M059J (cell line): Measurements from ENCODE around the gene MARCO. TPM values are rescaled to one million over a fixed set of nuclear protein-coding genes. Genes with fewer than 3 reads are reported as not detected.
A peak's percentile ranks its signal among the peaks of the same experiment; 100 is the strongest.
"Not testable (repeated sequence)": the region's sequence is repeated elsewhere in the genome, so short reads cannot be mapped to it uniquely, and the experiment has no call there.

Source experiments
- DNase-seq: peaks from one replicate; pipeline ENCODE4 v3.0.0-alpha.2; 2012; ENCODE audit warnings: low read depth
- total RNA-seq: library from RNA; depleted of rRNA; stranded (reverse); fragments of >200 nt; shearing (Covaris generic); gene quantifications from 2 replicates; pipeline ENCODE4 v1.2.3, GENCODE V29; 2014

Gene MARCO
- total RNA-seq, 1 experiment from 2014 or later = not detected

DNA sequence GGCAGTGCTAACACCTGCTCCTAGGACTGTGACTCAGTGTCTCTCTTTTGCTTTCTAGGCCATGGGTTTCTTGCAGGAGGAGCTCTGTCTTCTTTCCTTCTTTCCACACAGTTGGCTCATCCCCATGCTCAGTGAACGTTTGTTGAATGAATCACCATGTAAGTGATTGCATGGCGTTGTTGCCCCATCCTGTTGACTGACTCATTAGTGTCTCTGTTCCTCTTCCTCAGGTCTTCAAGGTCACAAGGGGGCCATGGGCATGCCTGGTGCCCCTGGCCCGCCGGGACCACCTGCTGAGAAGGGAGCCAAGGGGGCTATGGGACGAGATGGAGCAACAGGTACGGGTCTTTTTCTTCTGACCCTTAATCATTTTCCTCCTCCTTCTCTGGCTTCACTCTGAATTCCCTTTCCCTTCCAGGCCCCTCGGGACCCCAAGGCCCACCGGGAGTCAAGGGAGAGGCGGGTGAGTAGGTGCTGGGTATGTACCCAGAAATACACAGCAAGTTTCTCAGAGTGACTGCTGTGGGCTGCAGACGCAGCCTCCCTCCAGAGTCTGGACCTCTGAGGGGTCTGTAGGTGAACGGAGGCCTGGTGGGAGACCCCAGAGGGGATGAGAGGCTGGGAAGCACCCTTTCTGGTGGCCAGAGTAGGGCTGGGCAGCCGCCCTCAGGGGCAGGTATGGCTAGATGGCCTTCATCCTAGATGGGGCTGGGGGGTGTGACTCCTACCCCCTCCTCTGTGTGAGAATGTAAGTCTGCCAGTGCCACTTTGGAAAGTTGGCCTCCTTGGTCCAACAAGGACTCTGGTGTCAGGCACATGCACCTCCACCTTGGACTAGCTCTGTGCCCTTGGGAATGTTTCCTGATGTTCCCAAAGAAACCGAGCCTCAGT, 32.4 kb downstream of the MARCO start:
- peak; percentile 20 for DNase-seq

DNA sequence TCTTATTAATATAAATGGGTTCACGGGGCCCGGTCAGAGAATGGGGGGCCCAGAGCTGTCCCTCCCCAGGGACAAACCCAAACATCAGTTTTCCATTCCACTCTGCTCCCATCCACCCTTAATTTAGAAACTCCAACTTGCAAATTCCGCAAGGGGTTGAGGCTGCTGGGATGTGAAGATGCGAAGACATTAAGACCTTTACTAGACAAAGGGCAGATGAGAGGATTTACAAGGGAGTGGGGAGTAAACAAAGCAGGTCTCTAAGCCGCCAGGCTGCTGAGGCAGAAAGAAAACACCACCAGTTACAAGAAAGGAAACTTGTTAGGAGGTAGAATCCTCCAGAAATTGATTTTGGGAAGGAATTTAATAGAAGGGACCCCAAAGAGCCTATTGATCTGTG, 33.1 kb downstream of the MARCO start:
- DNase-seq = no peak

GRCh38 chr2:118978064-118978463, 36.1 kb downstream of the MARCO start:
- DNase-seq = no peak

DNA sequence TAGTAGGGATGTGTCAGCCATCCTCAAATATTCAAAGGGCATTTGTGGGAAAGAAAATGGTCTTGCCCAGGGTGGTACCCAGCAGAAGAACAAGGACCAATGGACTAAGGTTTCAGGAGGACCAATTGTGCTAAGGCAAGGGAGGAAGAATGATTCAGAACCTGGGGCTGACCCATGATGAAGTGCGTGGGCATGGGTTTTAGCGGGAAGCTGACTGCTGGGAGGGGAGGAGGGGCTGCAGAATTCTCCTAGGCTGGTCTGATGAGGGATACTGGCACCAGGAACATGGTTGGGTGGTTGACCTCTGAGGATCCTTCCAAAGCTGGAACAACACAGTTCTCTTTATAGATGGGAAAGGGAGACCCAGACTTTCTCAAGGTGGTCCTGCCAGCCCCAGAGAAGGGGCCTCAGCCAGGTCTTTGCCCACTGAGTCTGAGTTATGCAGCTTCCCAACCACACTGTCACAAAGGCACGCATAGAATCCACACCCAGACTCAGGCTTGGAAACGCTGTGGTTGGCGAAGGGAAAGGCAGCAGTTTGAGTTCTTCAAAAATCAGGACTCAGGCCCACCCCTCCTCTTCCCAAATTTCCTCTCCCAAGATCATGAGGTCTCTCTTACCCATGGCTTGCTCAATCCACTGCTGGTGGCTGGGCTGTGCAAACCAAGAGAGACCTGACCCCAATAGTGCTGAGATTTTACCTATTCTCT, 37.3 kb downstream of the MARCO start:
- DNase-seq = no peak

- DNase-seq = no peak
These were observed 38.0 kb downstream of the MARCO start for GRCh38 chr2:118980022-118980421.

DNA sequence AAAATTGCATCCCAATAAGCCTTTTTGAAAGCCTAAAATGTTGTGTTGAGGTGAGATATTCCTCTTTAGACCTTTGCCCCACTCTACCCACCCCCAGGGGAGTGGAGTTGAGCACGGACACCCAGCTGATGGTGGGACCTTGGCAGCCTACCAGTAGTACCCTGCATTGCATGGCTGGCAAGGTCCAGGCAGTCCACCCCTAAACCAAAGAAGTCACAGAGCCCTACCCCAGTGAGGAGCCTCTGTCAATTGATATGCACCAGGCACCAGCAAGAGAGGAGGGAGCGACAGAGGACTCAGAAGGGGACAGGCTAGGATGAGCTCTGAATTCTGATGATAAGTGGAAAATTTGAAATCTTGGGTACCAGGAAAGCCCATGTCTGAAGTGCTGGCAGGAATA, 38.6 kb downstream of the MARCO start:
- DNase-seq = no peak

- no peak for DNase-seq
These were observed 39.6 kb downstream of the MARCO start for GRCh38 chr2:118981632-118982031.

- no peak for DNase-seq
These were observed 40.0 kb downstream of the MARCO start for GRCh38 chr2:118982039-118982438.

GRCh38 chr2:118983133-118983532, 41.1 kb downstream of the MARCO start:
- no peak for DNase-seq

DNA sequence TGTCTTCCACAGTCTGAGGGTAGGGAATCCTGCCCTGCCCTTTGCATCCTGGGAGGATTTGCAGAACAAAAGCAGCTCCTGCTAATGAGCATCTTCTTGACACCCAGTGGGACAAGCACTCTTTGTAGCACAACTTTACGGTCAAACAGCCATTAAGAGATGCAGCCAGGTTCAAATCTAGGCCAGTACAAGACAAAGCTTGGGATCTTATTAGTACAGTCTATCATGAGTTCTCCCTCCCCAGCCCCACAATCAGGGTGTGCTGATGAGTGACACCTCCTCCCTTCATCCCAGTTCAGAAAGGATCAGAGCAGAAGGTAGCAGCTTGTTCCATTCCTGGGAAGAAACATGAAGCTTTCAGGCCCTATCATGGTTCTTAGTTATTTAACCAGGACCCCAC, 41.9 kb downstream of the MARCO start:
- DNase-seq = no peak

DNA sequence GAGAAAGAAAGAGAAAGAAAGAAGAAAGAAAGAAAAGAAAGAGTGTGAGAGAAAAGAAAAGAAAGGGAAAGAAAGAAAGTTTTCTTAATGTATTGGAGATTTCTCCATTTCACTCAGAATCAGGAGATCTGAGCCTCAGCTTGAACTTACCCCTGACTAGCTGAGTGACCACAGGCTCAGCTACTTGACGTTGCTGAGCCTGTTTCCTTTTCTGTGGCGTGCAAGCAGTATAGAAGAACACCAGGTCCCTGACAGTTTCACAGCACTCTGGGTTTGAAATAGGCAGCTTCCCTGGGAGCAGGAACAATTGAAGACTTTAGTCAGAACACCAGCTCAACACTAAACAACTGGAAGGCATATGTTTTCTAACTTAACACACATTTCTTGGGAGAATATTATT, 44.7 kb downstream of the MARCO start:
- no peak for DNase-seq

- DNase-seq = no peak
These were observed 45.9 kb downstream of the MARCO start for GRCh38 chr2:118987886-118988285.

GRCh38 chr2:118988706-118989105, 46.7 kb downstream of the MARCO start:
- no peak for DNase-seq

- DNase-seq = no peak
These were observed 47.5 kb downstream of the MARCO start for GRCh38 chr2:118989481-118989880.

DNA sequence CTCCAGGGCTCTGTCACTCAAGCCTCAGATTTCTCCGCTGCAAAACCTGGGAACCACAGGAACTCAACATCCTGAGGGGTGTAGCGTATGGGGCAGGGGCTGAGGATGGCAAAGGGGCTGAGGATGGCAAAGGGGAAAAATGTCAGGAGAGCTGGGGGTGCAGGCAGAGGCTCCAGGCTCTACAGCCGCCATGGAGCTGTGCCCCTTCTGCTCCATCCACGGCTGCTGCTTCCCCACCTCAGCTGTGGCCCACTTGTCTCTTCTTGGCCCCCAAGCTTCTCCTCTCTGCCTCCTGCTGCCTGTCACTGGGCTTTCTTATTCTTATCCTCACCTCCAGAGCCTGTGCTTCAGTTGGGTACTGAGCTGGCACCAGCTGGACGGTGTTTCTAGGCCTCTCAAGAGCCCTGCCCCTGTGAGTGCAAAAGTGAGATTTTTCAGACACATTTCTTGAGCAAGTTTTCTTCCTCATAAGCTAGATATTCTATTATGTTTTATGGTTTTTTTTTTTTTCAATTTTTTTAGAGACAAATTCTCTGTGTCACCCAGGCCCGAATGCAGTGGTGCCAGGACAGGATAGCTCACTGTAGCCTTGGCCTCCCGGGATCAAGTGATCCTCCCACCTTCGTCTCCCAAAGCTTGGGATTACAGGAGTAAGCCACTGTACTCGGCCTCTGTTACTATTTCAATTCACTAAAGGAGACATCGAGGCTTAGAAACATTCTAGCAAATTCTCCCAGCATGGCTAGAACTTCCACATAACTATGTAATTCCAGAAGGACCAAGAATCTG, 49.0 kb downstream of the MARCO start:
- DNase-seq = no peak

- no peak for DNase-seq
These were observed 49.6 kb downstream of the MARCO start for GRCh38 chr2:118991554-118991953.

- peak; percentile 59 for DNase-seq
These were observed 50.9 kb downstream of the MARCO start for GRCh38 chr2:118992740-118993391.

GRCh38 chr2:118993392-118993752, 51.4 kb downstream of the MARCO start:
- DNase-seq = no peak

- DNase-seq = no peak
These were observed 52.2 kb downstream of the MARCO start for GRCh38 chr2:118994172-118994700.

GRCh38 chr2:118994778-118995177, 52.8 kb downstream of the MARCO start:
- no peak for DNase-seq

DNA sequence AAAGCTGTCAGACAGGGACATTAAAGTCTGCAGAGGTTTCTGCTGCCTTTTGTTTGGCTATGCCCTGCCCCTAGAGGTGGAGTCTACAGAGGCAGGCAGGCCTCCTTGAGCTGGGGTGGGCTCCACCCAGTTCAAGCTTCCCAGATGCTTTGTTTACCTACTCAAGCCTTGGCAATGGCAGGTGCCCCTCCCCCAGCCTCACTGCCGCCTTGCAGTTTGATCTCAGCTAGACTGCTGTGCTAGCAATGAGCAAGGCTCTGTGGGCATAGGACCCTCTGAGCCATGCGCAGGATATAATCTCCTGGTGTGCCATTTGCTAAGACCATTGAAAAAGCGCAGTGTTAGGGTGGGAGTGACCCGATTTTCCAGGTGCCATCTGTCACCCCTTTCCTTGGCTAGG, 61.9 kb downstream of the MARCO start:
- not testable (repeated sequence) for DNase-seq

GRCh38 chr2:119004602-119005001, 62.6 kb downstream of the MARCO start:
- no peak for DNase-seq
